ENCODE results near the gene SERTAD1.

DNA sequence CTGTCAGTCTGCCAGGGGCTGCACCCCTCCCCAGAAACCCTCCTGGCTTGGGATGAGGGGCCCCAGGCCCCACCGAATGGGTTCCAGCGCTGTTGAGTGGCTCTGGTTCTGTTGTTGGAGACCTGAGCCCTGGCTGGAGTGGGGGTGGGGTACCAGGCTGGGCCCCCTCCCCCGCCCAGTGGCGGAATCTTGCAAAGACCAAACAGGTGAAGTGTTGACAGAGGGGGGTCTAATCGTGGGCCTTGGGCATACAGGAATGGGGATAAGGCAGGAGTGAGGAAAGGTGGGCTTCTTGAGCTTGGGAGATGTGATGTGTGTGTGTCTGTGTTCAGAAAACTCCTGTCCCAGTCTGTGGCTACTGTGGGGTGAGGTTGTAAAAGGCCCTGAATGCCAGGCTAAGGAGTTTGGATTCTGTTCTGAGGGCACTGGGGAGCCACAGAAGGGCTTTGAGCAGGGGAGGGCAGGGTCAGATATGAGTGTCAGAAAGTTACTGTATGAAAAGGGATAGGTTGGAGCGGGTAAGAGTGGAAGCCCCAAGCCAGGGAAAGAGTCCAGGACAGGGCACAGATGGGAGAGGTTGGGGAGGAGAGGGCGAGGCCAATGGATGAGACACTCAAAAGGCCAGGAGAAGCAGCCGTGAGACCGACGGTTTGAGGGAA, 35.6 kb downstream of the SERTAD1 start, which contains the start of gene HIPK4:
- TF ChIP-seq, protein P1, sequence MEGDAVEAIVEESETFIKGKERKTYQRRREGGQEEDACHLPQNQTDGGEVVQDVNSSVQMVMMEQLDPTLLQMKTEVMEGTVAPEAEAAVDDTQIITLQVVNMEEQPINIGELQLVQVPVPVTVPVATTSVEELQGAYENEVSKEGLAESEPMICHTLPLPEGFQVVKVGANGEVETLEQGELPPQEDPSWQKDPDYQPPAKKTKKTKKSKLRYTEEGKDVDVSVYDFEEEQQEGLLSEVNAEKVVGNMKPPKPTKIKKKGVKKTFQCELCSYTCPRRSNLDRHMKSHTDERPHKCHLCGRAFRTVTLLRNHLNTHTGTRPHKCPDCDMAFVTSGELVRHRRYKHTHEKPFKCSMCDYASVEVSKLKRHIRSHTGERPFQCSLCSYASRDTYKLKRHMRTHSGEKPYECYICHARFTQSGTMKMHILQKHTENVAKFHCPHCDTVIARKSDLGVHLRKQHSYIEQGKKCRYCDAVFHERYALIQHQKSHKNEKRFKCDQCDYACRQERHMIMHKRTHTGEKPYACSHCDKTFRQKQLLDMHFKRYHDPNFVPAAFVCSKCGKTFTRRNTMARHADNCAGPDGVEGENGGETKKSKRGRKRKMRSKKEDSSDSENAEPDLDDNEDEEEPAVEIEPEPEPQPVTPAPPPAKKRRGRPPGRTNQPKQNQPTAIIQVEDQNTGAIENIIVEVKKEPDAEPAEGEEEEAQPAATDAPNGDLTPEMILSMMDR (IDR thresholded peaks at IDR 0.05): no peak
- TF ChIP-seq EP300 (IDR thresholded peaks at IDR 0.05) (no peak), POLR2A (IDR thresholded peaks at IDR 0.05) (no peak)
